ENCODE results near the gene TMEM163. TPM values are rescaled to one million over a fixed set of nuclear protein-coding genes. Genes with fewer than 3 reads are reported as not detected.

The TMEM163 gene
- total RNA-seq, 4 donors from 2014 or later, result 0.34 to 1.2 TPM; not detected in 2

DNA sequence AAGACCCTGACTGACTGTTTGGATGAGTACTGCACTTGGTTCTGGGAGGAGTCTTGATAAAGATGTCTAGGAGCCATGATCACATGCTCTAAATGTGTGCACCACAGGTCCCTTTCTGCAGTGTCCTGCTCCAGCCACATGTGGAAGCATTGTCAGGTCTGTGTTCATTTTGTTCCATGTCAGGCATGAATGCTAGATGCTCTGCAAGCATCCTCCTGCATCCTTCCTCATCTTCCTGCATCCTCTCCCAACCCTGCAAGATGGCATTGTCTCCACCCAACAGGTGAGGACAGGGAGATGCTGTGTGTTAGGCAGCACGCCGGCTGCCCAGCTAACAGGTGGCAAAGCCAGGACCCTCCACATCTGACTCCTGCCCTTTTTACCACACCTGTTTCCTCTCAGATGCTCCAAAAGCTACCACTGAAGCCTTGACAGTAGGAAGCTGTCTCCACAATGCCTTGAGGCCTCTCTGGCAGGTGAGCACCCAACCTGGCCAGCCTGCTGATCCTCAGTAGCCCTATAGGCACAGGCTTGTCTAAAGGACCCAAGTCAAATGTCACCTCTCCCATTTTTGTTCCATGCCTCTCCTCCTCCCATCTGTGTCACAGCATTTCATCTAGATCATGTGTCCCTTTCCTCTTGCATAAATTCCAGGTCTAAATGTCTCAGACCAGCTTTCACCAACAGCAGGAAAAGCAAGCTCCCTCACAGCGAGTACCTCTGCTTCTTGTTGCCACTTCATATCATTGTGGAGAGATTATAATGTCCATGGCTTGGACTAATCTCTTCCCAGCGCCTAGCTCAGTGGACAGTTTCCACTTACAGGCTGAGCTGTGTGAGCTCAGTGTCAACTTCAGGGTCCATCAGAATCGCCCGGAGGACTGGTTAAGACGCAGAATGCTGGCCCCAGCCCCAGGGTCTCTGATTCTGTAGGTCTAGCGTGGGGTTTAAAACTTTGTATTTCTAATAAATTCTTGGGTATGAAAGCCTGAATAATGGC lies 55.0 kb downstream of the TMEM163 start:
- Histone ChIP-seq H3K4me3 (no peak overlapping the region), H3K27me3 (no peaks in the 10 kb centered on the region), H3K36me3 (no peaks in the 10 kb centered on the region), H3K9me3 (no peaks in the 10 kb centered on the region), H3K4me1 (no peaks in the 10 kb centered on the region), H3K27ac (no peak overlapping the region)
- intact Hi-C loops (cut with DNase I; ENCODE audit: low total_unique reads), result no loop called here
- TF ChIP-seq, protein P1, sequence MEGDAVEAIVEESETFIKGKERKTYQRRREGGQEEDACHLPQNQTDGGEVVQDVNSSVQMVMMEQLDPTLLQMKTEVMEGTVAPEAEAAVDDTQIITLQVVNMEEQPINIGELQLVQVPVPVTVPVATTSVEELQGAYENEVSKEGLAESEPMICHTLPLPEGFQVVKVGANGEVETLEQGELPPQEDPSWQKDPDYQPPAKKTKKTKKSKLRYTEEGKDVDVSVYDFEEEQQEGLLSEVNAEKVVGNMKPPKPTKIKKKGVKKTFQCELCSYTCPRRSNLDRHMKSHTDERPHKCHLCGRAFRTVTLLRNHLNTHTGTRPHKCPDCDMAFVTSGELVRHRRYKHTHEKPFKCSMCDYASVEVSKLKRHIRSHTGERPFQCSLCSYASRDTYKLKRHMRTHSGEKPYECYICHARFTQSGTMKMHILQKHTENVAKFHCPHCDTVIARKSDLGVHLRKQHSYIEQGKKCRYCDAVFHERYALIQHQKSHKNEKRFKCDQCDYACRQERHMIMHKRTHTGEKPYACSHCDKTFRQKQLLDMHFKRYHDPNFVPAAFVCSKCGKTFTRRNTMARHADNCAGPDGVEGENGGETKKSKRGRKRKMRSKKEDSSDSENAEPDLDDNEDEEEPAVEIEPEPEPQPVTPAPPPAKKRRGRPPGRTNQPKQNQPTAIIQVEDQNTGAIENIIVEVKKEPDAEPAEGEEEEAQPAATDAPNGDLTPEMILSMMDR (IDR thresholded peaks at IDR 0.05), result no peak
- no peak for DNase-seq

DNA sequence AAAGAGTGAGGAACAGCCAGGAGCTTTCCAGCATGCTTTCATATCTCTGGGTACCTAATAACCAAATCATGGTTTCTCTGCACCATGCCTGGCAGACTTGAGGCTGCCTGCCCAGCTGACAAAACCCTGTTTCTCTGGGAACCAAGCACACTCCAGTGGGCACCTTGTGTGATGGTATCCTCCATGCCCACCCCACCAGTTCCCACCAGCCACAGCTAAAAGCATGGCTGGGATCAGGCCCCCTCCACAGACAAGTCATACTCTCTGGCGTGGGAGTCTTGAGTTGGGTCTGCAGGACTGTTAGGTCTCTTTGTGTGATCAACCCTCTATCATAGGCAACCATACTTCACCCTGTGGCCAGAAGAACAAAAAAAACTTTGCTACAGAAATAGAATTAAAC lies 56.0 kb downstream of the TMEM163 start:
- H3K9me3 ChIP-seq, result no peaks in the 10 kb centered on the region
- no peak for DNase-seq
- H3K36me3 ChIP-seq, result no peaks in the 10 kb centered on the region
- H3K27me3 ChIP-seq, result no peaks in the 10 kb centered on the region
- H3K27ac ChIP-seq, result no peak overlapping the region
- intact Hi-C loops (cut with DNase I; ENCODE audit: low total_unique reads), result no loop called here
- no peak for TF ChIP-seq POLR2A (IDR thresholded peaks at IDR 0.05)
- TF ChIP-seq, protein P1 (IDR thresholded peaks at IDR 0.05), result no peak
- H3K4me1 ChIP-seq, result no peaks in the 10 kb centered on the region
- H3K4me3 ChIP-seq, result no peak overlapping the region

DNA sequence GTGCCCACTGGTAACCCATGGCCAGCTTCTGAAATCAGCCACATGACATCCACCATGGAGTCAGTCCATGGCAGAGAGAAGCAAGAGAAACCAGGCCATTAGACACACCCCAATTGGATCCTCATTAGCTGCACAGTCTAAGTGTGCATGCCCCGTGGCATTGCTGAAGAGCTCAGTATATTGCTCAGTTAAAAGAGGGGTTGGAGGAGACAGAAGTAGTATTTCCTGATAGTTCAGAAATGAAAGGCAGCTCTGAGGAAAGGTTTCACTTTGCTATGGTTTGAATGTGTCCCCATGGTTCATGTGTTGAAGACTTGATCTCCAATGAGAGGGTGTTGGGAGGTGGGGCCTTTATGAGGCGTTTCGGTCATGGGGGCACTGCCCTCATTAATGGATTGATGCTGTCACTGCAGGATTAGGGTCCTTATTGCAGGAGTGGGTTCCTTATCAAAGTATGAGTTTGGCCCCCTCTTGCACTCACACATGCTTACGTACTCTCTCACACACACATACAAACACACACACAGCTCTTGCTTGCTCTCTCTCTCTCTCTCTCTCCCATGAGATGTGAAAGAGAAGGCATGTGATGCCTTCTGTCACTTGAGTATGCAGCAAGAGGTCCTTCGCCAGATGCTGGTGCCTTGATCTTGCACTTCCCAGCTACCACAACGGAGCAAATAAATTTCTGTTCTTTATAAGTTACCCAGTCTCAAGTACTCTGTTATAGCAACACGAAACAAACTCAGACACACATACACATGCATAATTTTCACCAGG lies 58.0 kb downstream of the TMEM163 start:
- no peaks in the 10 kb centered on the region for H3K36me3 ChIP-seq
- no peak overlapping the region for H3K27ac ChIP-seq
- DNase-seq, result no peak
- no peaks in the 10 kb centered on the region for H3K9me3 ChIP-seq
- H3K27me3 ChIP-seq, result no peaks in the 10 kb centered on the region
- intact Hi-C loops (cut with DNase I; ENCODE audit: low total_unique reads), result no loop called here
- H3K4me1 ChIP-seq, result no peaks in the 10 kb centered on the region
- TF ChIP-seq POLR2A (IDR thresholded peaks at IDR 0.05), result no peak
- TF ChIP-seq, protein P1 (IDR thresholded peaks at IDR 0.05), result no peak
- no peak overlapping the region for H3K4me3 ChIP-seq

DNA sequence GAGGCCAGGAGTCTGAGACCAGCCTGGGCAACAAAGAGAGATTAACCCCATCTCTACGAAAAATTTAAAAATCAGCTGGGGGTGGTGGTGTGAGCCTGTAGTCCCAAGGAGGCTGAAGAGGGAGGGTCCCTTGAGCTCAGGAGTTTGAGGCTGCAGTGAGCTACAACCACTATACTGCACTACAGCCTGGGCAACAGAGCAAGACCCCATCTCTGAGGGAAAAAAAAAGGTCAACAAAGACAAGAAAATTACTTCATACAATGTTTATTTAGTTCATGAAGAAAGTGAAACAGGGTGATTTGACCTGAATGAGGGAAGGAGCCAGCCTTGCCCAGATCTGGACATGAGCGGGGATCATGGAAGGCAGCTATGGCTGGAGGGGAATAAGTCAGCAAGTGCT lies 59.1 kb downstream of the TMEM163 start:
- no peaks in the 10 kb centered on the region for H3K9me3 ChIP-seq
- no peaks in the 10 kb centered on the region for H3K4me1 ChIP-seq
- H3K27me3 ChIP-seq, result no peaks in the 10 kb centered on the region
- no peak overlapping the region for H3K27ac ChIP-seq
- DNase-seq, result no peak
- intact Hi-C loops (cut with DNase I; ENCODE audit: low total_unique reads), result no loop called here
- no peak for TF ChIP-seq POLR2A (IDR thresholded peaks at IDR 0.05)
- TF ChIP-seq, protein P1 (IDR thresholded peaks at IDR 0.05), result no peak
- no peak overlapping the region for H3K4me3 ChIP-seq
- H3K36me3 ChIP-seq, result no peaks in the 10 kb centered on the region

All from uterus (tissue), 4 donors.